Bronchial epithelial cell (primary cell): ENCODE results near the gene FBXO11. TPM values are rescaled to one million over a fixed set of nuclear protein-coding genes. Genes with fewer than 3 reads are reported as not detected.

Experiments used
- DNase-seq: peaks from one replicate; pipeline ENCODE4 v3.0.0-alpha.2; 2010; ENCODE audit warnings: low read depth
- FAIRE-seq: peaks from 2 replicates; lab custom pipeline; 2011; peaks lifted over from hg19 to GRCh38; lab: Jason Lieb, UNC
- H3K27me3 ChIP-seq: 2 replicates; pipeline ENCODE4 v1.5.1; 2011; ENCODE audit warnings: low read length; ENCODE audit not compliant: control insufficient read depth, insufficient read depth
- H3K36me3 ChIP-seq: 2 replicates; pipeline ENCODE4 v1.5.1; 2011; ENCODE audit warnings: low read length; ENCODE audit not compliant: control insufficient read depth, insufficient read depth
- H3K4me3 ChIP-seq: 2 replicates; pipeline ENCODE4 v1.5.1; 2011; ENCODE audit warnings: mild to moderate bottlenecking, low read depth, low read length, control low read depth
- total RNA-seq: library from RNA; depleted of rRNA; stranded (reverse); fragments of >200 nt; gene quantifications from 2 replicates; pipeline ENCODE4 v1.2.1, GENCODE V29; 2014
- TF ChIP-seq, protein P1 (sequence below): IDR thresholded peaks from 2 replicates; pipeline ENCODE4 v1.5.1; 2011; ENCODE audit warnings: mild to moderate bottlenecking, moderate library complexity, low read length, control low read depth, inconsistent platforms; ENCODE audit not compliant: insufficient read depth, severe bottlenecking

Gene FBXO11
- total RNA-seq, 1 donor from 2014 or later: 39.8 TPM

- H3K4me3 ChIP-seq: peak within 1 kb of the TSS; percentile 86
- peak; percentile 76 for DNase-seq
- H3K27me3 ChIP-seq: no peaks in the 10 kb centered on the region
- H3K36me3 ChIP-seq: no peaks in the 10 kb centered on the region
- FAIRE-seq: no peak
- TF ChIP-seq, protein P1, sequence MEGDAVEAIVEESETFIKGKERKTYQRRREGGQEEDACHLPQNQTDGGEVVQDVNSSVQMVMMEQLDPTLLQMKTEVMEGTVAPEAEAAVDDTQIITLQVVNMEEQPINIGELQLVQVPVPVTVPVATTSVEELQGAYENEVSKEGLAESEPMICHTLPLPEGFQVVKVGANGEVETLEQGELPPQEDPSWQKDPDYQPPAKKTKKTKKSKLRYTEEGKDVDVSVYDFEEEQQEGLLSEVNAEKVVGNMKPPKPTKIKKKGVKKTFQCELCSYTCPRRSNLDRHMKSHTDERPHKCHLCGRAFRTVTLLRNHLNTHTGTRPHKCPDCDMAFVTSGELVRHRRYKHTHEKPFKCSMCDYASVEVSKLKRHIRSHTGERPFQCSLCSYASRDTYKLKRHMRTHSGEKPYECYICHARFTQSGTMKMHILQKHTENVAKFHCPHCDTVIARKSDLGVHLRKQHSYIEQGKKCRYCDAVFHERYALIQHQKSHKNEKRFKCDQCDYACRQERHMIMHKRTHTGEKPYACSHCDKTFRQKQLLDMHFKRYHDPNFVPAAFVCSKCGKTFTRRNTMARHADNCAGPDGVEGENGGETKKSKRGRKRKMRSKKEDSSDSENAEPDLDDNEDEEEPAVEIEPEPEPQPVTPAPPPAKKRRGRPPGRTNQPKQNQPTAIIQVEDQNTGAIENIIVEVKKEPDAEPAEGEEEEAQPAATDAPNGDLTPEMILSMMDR: no peak
Measured at GRCh38 chr2:47782671-47783485, 123.4 kb downstream of the FBXO11 start, which contains the start of gene MSH6. Gene MSH6, plus strand, starts transcription at chr2:47783145. Its CDS starts 89 bp downstream, at chr2:47783234.

DNA sequence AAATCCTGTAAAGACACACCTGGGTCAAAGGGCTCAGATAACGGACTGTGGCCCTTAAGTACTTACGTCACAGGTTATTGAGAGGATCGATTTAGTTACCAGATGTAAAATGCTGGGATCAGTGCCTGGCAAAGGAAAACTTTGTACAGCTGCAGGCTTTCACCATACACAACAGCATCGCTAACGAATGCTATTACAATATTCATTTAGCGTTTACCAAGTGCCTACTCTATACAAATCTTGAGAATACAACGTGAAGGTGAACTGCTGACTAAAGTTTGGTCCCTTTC lies 124.0 kb downstream of the FBXO11 start:
- no peaks in the 10 kb centered on the region for H3K36me3 ChIP-seq
- DNase-seq (peak; percentile 24), FAIRE-seq (no peak)
- peak overlapping the region; percentile 86 for H3K4me3 ChIP-seq
- TF ChIP-seq, protein P1: no peak
- H3K27me3 ChIP-seq: no peaks in the 10 kb centered on the region

DNA sequence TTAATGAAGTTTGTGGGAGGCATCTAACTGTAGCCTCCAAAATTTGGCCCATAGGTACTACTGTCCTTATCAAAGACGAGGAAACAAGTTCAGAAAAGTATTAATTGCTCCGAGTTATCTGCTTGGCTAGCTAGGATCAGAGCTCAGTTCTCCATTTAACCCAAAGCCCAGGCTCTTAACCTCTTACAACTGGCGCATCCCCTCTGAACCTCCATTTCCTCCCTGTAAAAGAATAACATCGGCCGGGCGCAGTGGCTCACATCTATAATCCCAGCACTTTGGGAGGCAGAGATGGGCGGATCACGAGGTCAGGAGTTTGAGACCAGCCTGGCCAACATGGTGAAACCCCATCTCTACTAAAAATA lies 126.9 kb downstream of the FBXO11 start:
- Histone ChIP-seq H3K4me3 (no peak overlapping the region), H3K27me3 (no peaks in the 10 kb centered on the region), H3K36me3 (no peaks in the 10 kb centered on the region)
- TF ChIP-seq, protein P1: no peak
- FAIRE-seq: no peak
- no peak for DNase-seq

GRCh38 chr2:47778698-47779425 lies 127.4 kb downstream of the FBXO11 start:
- DNase-seq (no peak), FAIRE-seq (no peak)
- no peak overlapping the region for H3K4me3 ChIP-seq
- H3K36me3 ChIP-seq: no peaks in the 10 kb centered on the region
- no peaks in the 10 kb centered on the region for H3K27me3 ChIP-seq
- TF ChIP-seq, protein P1: no peak

DNA sequence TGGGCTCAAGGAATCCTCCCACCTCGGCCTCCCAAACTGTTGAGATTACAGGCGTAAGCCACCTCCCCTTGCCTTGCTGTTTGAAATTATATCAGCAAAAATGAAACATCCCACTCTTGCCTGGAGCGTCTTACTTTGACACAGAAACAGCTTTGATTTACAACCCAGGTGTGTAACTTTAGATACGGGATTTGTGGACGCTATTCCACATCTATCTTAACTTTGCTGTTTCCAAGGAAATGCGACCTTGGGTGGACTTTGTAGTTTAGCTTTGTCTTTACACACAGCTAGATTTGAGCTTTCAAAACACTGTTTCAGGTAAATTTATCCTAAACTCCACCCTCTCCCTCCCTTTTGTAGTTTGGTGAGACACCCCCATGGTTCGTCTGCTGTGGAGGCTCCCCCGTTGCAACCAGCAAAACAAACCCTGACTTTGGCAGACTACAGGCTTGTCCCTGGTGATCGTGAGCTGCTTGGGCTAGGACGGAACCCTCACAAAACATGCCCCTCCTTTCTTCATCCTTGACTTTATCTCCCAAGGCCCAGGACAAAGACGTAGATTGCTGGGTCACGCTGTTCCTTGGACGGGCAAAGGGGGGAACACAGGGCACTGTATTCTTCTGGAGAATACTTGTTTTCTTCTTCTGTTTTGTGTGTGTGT lies 128.9 kb downstream of the FBXO11 start:
- FAIRE-seq (no peak), DNase-seq (no peak)
- H3K27me3 ChIP-seq: no peaks in the 10 kb centered on the region
- TF ChIP-seq, protein P1: no peak
- no peaks in the 10 kb centered on the region for H3K36me3 ChIP-seq
- no peak overlapping the region for H3K4me3 ChIP-seq
